MG63 (cell line): Measurements from ENCODE around the gene MYLK3. TPM values are rescaled to one million over a fixed set of nuclear protein-coding genes. Genes with fewer than 3 reads are reported as not detected.

Experiments
- DNase-seq: peaks from one replicate; pipeline ENCODE4 v3.0.0-alpha.2; 2020
- H3K27me3 ChIP-seq: fragments of 250-450 bp; sonication (Bioruptor Pico); 2 replicates; pipeline ENCODE4 v1.5.1; 2020; ENCODE audit warnings: mild to moderate bottlenecking, moderate library complexity
- H3K36me3 ChIP-seq: fragments of 250-450 bp; sonication (Bioruptor Pico); 2 replicates; pipeline ENCODE4 v1.5.1; 2020; ENCODE audit warnings: mild to moderate bottlenecking, moderate library complexity
- H3K4me3 ChIP-seq: fragments of 250-450 bp; sonication (Bioruptor Pico); 2 replicates; pipeline ENCODE4 v1.5.1; 2020; ENCODE audit warnings: mild to moderate bottlenecking, moderate library complexity
- H3K9me3 ChIP-seq: fragments of 250-450 bp; sonication (Bioruptor Pico); 2 replicates; pipeline ENCODE4 v1.5.1; 2020; ENCODE audit warnings: mild to moderate bottlenecking, moderate library complexity
- total RNA-seq: library from RNA; depleted of rRNA; stranded (reverse); fragments of >200 nt; shearing (Covaris generic); gene quantifications from 2 replicates; pipeline ENCODE4 v1.2.3, GENCODE V29; 2014; ENCODE audit warnings: low replicate concordance

MYLK3 gene
- total RNA-seq, 1 experiment from 2014 or later, result 0.10 TPM

DNA sequence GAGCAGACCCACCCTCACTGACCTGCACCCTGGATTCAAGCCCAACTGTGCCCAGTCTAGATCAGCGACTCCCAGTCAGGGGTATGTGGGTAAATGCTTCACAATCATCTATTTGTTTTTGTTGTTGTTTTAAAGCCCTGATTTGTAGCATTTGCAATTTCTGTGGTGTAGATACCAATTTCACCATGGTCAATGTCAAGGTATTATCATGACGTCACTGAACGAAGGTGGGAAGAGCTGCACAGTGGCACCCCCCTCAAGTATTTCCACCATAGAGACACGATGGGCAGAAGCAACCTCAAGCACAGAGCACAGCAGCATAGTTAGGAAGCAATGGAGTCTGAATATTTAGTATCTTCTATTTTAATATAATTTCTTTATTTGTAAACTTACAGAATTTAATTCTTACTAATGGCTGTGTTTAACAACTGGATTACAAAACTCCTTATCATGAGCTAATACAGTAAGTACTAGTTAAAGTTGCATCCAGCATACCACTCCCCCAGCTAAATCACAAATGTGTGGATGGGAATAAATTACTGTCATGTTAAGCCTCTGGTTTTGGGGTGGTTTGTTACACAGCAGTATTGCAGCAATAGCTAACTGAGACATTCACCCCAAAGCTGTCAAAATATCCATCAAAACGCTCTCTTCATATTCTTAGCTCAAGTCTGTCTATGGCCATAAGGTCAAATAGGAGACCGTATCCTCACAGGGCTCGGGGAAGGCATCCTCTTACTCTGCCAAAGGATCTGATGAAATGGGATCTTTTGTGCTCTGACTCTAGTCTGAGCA lies 33.1 kb downstream of the MYLK3 start:
- no peak overlapping the region for H3K4me3 ChIP-seq
- H3K36me3 ChIP-seq, result no peaks in the 10 kb centered on the region
- H3K9me3 ChIP-seq, result no peaks in the 10 kb centered on the region
- H3K27me3 ChIP-seq, result no peaks in the 10 kb centered on the region
- no peak for DNase-seq

DNA sequence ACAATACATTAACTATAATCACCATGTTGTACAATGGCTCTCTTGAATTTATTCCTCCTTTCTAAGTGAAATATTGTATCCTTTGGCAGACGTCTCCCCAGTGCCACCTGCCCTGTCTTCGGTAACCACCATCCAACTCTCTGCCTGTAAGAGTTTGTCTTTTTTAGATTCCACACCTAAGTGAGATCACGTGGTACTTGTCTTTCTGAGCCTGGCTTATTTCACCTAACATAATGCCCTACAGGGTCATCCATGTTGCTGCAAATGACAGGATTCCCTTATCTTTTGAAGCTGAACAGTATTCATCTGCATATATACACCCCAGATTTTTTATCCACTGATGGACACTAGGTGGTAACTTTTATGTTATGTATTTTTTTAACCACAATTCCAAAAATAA lies 34.5 kb downstream of the MYLK3 start:
- Histone ChIP-seq H3K27me3 (no peaks in the 10 kb centered on the region), H3K9me3 (no peaks in the 10 kb centered on the region), H3K4me3 (no peak overlapping the region), H3K36me3 (no peaks in the 10 kb centered on the region)
- no peak for DNase-seq

DNA sequence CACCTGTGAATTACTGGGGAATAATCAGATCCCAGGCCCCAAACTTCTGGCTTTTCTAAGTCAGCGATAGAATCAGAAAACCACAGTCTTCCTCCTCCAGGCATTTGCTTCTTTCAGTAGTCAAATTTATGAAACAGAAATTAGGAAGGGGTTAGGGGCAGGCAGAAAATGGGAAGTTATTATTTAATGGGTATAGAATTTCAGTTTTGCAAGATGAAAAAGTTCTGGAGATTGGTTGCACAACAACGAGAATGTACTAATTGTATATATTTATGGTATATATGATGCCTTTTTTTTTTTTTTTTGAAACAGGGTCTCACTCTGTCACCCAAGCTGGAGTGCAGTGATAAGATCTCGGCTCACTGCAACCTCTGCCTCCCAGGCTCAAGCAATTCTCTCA lies 35.2 kb downstream of the MYLK3 start:
- Histone ChIP-seq H3K27me3 (no peaks in the 10 kb centered on the region), H3K9me3 (no peaks in the 10 kb centered on the region), H3K36me3 (no peaks in the 10 kb centered on the region), H3K4me3 (no peak overlapping the region)
- DNase-seq, result no peak

DNA sequence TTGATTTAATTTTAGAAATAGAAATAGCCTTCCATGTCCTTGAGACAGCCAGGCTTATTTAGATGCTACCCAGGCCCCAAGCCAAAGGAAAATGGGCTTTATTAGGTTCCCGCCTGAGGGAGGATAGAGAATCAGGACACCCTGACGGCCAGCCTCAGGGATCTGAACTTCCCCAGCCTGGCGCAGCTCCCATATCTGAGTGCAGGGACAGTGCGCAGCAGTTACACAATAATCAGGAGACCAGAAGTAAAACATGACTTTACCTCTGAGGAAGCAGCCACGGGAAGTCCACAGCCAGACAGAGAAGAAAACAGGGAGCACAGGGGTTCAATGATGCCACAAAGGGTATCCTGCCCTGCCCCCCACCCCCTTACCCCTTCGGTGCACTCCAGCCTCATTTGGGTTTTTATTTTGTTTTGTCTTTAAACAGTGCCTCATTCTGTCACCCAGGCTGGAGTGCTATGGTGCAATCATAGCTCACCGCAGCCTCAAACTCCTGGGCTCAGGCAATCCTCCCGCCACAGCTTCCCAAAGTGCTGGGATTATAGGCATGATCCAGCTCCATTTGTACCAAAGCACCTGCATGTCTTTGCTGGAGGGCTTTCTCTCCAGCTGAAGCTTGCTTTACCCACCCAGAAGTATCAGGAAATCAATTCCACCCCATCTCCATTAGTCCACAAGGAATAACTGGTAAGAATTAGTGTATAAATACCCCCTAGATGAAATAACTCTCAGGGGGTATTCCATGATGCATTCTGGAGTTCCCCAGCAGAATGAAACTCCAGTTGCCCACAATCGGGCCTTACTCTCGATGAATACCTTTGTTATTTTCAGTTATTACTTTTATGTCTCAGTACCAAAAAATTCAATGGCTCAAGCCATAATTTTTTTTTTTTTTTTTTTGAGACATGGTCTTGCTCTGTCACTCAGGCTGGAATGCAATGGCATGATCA lies 36.8 kb downstream of the MYLK3 start:
- Histone ChIP-seq H3K27me3 (no peaks in the 10 kb centered on the region), H3K36me3 (no peaks in the 10 kb centered on the region), H3K4me3 (no peak overlapping the region), H3K9me3 (no peaks in the 10 kb centered on the region)
- no peak for DNase-seq

DNA sequence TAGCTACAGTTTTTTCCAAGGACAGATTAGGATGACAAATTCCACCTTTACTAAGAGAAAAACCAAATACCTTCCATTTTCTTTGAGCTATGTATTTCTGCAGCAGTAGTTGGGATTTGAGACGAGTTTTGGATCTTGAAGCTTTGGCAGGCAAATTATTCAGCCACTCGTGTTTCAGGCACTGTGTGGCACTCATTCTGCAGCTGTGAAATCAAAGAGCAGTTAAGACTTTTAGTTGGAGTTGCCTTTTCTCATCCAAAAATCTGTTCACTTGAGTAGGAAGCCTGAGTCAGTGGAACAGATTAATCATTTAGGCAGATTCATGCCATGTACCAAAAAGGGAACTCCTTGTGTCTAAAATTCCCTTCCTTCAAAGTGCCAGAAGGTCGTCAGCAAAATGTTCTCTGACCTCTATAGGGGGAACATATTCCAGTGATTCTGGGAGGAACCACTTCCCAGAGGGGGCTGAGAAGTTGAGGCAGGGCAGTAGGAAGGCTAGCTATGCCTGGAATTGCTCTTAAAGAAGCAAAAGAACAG lies 38.6 kb downstream of the MYLK3 start:
- H3K4me3 ChIP-seq, result no peak overlapping the region
- DNase-seq, result no peak

DNA sequence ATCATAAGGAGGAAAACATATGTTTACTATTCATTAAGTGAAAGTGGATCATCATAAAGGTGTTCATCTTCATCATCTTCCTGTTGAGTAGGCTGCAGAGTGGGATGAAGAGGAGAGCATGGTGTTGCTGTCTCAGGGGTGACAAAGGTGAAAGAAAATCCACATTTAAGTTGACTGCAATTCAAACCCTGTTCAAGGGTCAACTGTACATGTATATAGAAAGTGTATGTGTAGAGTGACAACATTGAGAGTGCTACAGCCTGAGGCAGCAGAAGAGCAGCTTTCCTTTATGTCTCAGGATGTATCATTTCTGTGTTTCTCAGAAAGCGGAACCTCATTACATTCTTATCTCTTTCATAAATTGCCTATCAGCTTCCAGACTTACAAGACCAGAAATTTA lies 41.5 kb downstream of the MYLK3 start:
- Histone ChIP-seq H3K27me3 (no peaks in the 10 kb centered on the region), H3K4me3 (no peak overlapping the region), H3K36me3 (peaks cover 3% of the 10 kb centered on the region; the same call in 1 of the 2 replicates), H3K9me3 (no peaks in the 10 kb centered on the region)
- no peak for DNase-seq

More for the DNA sequence above, 38.6 kb downstream of the MYLK3 start:
- Histone ChIP-seq H3K36me3 (no peaks in the 10 kb centered on the region), H3K27me3 (no peaks in the 10 kb centered on the region), H3K9me3 (no peaks in the 10 kb centered on the region)

DNA sequence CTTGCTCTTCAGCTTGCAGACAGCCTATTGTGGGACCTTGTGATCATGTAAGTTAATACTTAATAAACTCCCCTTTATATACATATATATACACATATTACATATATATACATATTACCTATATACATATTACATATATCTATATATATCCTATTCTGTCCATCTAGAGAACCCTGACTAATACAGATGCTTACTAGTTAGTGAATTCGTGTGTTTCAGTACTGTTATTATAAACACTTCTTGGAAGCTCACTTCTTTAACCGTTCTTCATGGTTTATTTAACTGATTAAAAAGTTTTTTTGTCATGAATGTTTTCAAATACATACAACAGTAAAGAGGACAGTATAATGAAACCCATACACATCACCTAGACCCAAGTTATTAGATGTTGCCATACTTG lies 46.1 kb downstream of the MYLK3 start:
- no peak for DNase-seq
- Histone ChIP-seq H3K27me3 (no peaks in the 10 kb centered on the region), H3K4me3 (no peak overlapping the region), H3K9me3 (no peaks in the 10 kb centered on the region), H3K36me3 (peaks cover 30% of the 10 kb centered on the region)

DNA sequence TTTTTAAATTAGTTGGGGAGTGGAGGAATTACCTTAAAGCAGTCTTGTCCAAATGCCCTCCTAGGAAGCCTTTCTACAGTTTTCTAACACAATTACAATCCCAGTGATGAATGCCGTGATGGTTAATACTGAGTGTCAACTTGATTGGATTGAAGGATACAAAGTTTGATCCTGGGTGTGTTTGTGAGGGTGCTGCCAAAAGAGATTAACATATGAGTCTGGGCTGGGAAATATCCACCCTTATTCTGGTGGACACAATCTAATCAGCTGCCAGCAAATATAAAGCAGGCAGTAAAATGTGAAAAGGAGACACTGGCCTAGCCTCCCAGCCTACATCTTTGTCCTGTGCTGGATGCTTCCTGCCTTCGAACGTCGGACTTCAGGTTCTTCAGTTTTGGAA lies 46.5 kb downstream of the MYLK3 start:
- H3K27me3 ChIP-seq, result no peaks in the 10 kb centered on the region
- no peak overlapping the region for H3K4me3 ChIP-seq
- peaks cover 34% of the 10 kb centered on the region for H3K36me3 ChIP-seq
- no peak for DNase-seq
- H3K9me3 ChIP-seq, result no peaks in the 10 kb centered on the region

DNA sequence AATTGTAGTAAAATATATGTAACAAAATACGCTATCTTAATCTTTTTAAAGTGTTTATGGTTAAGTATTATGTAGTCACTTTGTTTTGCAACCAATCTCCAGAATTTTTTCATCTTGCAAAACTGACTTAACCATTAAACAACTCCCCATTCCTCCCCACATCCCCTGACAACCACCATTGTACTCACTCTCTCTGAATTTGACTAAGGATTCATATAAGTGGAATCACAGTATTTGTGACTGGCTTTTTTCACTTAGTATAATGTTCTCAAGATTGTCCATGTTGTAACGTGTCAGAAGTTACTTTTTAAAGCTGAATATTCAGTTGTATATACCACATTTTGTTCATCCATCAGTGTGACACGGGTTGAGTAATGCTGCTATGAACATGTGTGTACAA lies 48.1 kb downstream of the MYLK3 start:
- Histone ChIP-seq H3K4me3 (no peak overlapping the region), H3K36me3 (peaks cover 50% of the 10 kb centered on the region), H3K27me3 (no peaks in the 10 kb centered on the region), H3K9me3 (no peaks in the 10 kb centered on the region)
- no peak for DNase-seq

DNA sequence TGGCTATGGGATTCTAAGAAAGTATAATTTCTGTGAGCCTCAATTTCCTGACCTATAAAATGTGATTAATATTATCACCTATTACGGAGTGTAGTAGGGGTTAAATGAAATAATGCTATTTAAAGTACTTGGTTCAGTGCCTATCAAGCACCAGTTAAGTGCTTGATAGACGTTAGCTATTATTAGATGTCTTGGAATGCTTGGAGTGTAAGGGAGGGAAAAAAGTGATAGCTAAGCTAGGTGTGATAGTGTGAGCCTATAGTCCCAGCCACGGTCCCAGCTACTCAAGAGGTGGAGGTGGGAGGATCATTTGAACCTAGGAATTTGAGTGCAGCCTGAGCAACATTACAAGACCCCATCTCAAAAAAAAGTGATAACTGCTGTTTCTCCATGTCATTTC lies 51.2 kb downstream of the MYLK3 start:
- no peak for DNase-seq
- Histone ChIP-seq H3K36me3 (peaks cover 67% of the 10 kb centered on the region), H3K27me3 (no peaks in the 10 kb centered on the region), H3K9me3 (no peaks in the 10 kb centered on the region), H3K4me3 (no peak overlapping the region)

DNA sequence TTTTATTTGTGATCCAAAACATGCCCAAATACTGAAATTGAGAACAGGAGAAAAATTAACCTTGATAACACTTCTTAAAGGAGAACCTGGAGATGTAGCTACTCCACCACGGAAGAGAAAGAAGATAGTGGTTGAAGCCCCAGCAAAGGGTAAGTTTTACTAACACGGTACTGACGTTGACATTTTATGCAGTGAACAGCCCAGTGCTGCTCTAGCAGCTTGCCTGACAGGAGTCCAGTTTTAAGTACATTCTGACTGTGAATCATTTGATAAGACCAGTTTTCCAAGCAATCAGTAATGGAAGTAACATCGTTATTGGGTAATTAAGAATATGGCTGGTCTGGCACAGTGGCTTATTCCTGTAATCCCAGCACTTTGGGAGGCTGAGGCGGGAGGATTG lies 52.2 kb downstream of the MYLK3 start:
- H3K36me3 ChIP-seq, result peaks cover 72% of the 10 kb centered on the region
- H3K27me3 ChIP-seq, result no peaks in the 10 kb centered on the region
- no peak for DNase-seq

DNA sequence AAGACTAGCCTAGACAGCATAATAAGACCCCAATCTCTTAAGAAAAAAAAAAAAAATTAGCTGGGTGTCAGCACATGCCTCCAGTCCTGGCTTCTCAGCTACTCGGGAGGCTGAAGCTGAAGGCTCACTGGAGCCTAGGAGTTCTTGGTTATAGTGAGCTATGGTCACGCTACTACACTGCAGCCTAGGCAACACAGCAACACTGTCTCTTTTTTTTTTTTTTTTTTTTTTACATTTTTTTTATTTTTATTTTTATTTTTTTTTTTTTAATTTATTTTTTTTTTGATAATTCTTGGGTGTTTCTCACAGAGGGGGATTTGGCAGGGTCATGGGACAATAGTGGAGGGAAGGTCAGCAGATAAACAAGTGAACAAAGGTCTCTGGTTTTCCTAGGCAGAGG lies 54.5 kb downstream of the MYLK3 start:
- Histone ChIP-seq H3K36me3 (peaks cover 71% of the 10 kb centered on the region), H3K9me3 (no peaks in the 10 kb centered on the region), H3K27me3 (no peaks in the 10 kb centered on the region), H3K4me3 (no peak overlapping the region)
- no peak for DNase-seq

More for the DNA sequence above, 52.2 kb downstream of the MYLK3 start:
- Histone ChIP-seq H3K4me3 (no peak overlapping the region), H3K9me3 (no peaks in the 10 kb centered on the region)

DNA sequence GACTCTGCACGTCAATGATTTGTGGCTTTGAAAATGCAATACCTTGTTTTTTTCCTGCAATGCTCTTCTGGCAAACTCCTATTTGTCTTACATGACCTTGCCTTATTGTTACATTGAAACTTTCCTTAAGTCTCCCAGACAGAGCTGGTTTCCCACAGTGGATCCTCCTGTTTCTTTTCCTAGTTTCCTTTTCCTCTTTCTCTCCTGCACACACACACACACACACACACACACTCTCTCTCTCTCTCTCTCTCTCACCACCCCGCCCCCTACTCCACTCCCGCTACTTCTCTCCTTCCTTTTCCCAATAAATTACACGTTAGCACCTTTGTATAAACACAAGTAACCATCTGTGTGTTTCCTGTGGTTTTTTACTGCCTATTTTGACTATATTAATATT lies 56.4 kb downstream of the MYLK3 start:
- no peaks in the 10 kb centered on the region for H3K9me3 ChIP-seq
- peaks cover 53% of the 10 kb centered on the region for H3K36me3 ChIP-seq
- DNase-seq, result no peak
- H3K27me3 ChIP-seq, result no peaks in the 10 kb centered on the region
- H3K4me3 ChIP-seq, result peak overlapping the region; percentile 90

DNA sequence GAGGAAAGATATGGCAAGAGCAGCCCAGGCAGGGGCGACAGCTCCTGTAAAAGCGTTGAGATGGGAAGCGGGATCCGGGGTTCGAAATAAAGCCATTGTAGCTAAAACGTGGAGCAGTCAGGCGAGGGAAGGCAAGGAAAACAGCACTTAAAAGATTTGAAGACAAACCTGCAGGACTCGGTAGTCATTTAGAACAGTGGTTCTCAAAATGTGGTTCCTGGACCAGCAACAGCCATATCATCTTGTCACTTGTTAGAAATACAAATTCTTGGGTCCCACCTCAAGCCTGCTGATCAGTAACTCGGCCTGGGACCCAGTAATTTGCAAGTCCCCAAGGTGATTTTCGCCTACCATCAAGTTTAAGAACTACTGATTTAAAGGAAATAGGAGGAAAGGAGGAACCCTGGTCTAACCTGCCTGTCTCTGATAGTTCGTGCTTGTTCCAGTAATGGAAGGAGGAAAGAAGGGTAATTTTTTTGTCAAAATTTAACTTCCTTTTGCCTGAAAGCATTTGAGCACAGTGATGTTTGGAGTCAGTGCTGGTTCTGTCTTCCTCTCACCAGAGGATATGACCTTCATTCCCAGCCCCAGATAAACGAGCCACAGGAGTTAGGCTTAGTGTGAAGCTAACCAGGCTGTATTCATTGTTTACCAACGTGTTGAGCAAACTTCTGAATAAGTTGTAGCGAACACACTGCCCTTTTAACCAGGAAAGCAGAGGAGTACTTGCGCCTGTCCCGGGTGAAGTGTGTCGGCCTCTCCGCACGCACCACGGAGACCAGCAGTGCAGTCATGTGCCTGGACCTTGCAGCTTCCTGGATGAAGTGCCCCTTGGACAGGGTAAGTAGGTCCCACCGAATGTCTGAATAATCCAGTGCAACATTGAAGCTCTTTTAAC lies 57.6 kb downstream of the MYLK3 start:
- Histone ChIP-seq H3K36me3 (peaks cover 41% of the 10 kb centered on the region), H3K4me3 (peak overlapping the region; percentile 90), H3K9me3 (no peaks in the 10 kb centered on the region), H3K27me3 (no peaks in the 10 kb centered on the region)
- DNase-seq, result peak; percentile 36

DNA sequence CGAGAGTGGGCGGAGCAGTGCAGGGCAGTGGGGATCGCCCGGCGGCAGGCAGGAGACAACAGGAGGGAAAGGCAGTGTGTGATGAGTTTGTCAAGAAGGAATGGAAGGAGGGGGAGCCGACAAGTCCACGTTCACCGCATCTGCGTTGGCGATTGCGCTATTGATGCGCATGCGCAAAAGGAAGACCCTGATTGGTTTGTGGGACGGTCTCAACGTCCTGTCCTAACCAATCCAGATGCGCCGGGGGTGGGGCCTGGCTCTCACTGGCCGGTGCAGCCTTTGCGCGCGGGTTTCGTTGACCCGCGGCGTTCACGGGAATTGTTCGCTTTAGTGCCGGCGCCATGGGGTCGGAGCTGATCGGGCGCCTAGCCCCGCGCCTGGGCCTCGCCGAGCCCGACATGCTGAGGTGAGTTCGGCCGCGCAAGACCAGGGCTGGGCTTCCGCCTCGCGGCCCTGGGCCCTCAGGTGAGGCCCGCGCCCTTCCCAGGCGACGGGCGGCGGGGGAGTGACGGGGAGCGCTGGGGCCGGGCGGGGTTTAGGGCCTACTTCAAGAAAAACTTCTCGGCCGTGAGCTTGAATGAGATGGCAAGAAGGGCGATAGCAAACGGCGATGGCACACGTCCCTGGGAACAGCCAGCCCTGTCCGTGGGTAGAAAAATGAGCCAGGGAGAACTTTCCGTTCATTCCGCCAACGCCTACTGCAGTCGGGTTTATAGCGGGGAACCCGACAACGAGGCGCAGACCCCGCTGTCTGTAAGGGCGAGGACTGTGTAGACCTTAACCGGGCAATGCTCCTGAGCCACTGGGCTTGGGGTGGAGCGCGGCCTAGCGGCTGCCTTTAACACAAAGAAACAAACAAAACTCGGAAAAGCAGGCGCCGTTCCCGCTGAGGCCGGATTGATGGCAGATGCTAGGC lies 58.5 kb downstream of the MYLK3 start, which contains the start of gene ORC6:
TSS of gene ORC6 (plus strand) at position 295 of the 916 bp plus-strand sequence. CDS start at position 342, 47 bp downstream.
- H3K36me3 ChIP-seq, result peaks cover 32% of the 10 kb centered on the region
- H3K9me3 ChIP-seq, result no peaks in the 10 kb centered on the region
- DNase-seq, result peak; percentile 99
- peak within 1 kb of the TSS; percentile 90 for H3K4me3 ChIP-seq
- H3K27me3 ChIP-seq, result no peaks in the 10 kb centered on the region
